ENCODE measurements around the gene EVC2. TPM values are rescaled to one million over a fixed set of nuclear protein-coding genes. Genes with fewer than 3 reads are reported as not detected.
"Not testable (repeated sequence)": the region's sequence is repeated elsewhere in the genome, so short reads cannot be mapped to it uniquely, and the experiment has no call there.

The EVC2 gene
- total RNA-seq, 1 donor from 2014 or later, result 9.7 TPM

GRCh38 chr4:5619913-5620625 lies 88.3 kb downstream of the EVC2 start:
- peak; percentile 5 for DNase-seq

GRCh38 chr4:5618051-5618960 lies 90.1 kb downstream of the EVC2 start:
- no peak for DNase-seq

- no peak for DNase-seq
These were observed 91.9 kb downstream of the EVC2 start for GRCh38 chr4:5616331-5616950.

DNA sequence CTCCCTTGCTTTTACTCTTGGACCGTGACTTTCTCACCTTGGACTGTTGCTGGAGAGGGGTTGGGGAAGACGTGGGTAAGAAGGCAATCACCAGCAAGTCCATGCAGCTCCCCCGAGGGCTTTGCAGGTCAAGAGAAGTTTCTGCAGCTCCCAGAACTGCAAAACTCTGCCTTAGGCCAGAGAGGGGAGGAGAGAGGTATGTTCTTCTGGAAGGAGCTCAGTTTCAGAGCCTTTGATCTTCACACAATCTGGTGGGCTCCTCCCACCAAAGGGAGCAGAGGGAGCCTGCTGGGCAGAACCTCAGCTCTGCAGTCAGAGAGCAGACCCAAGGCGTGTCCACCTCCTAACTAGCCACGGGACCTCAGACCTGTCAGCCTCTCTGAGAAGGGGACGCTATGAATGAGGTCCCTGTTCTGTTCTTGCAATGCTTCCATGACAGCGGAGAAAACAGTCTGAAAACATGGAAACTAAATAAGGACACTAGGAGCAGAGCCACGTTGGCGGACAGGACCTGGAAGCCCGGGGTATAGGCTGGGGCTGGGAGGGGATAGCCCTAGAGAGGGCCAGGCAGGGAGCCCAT lies 92.8 kb downstream of the EVC2 start:
- peak; percentile 13 for DNase-seq

GRCh38 chr4:5611750-5612149 lies 96.6 kb downstream of the EVC2 start:
- DNase-seq, result peak; percentile 18

GRCh38 chr4:5609306-5610007 lies 98.9 kb downstream of the EVC2 start:
- DNase-seq, result no peak

GRCh38 chr4:5593828-5594227 lies 114.5 kb downstream of the EVC2 start:
- not testable (repeated sequence) for DNase-seq

- no peak for DNase-seq
These were observed 116.1 kb downstream of the EVC2 start for GRCh38 chr4:5592272-5592671.

- DNase-seq, result no peak
These were observed 118.9 kb downstream of the EVC2 start for GRCh38 chr4:5589495-5589894.

DNA sequence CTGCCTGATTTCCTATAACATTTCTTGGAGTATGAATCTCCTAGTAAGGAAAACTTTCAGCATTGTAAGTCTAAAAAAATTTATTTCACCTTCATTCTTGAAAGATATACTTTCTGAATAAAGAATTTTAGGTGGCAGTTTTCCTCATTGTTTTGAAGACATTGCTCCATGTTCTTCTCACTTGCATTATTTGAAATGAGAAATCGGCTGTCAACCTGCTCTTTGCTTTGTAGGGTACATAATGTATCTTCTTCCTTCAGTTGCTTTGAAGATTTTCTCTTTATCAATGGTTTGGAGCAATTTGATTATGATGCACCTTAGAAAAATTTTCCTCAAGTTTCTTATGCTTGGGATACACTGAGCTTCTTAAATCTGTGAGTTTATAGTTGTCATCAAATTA lies 120.3 kb downstream of the EVC2 start:
- no peak for DNase-seq

DNA sequence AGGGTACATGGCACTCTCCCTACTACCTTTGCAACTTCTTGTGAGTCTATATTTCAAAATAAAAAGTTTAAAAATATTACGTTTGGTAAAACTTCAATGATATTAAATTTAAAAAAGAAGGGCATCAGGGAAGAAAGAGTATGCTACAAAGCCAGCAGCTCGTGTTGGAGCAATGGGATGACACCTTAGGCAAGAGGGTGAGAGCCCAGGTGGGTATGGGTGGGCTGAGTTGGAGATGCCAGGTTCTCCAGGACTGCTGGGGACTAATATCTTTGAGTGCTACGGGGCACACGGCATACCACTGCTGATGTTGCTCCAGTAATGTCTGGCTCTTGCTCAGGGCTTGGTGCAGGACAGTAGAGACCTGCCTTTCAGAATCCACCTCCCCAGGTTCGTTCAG lies 132.4 kb downstream of the EVC2 start:
- no peak for DNase-seq

GRCh38 chr4:5574386-5574785 lies 134.0 kb downstream of the EVC2 start:
- no peak for DNase-seq

DNA sequence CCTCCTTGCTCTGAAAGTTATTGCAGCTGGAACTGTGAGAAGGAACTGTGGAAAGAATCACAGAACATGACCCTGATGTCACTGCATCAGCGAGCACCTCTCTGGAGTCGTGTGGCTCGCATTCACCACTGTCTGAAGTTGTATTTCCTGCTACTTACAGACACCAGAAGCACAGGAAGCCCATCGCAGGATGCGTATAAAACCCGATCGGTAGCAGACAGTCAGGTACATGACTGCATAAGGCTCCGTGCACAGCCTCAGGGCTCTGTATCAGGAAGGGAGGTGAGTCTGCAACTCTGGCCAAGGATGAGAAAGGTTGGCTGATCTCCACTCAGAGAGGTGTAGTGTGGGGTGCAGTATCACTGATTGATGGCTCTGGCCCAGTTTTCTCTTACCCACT lies 134.4 kb downstream of the EVC2 start:
- DNase-seq, result no peak

DNA sequence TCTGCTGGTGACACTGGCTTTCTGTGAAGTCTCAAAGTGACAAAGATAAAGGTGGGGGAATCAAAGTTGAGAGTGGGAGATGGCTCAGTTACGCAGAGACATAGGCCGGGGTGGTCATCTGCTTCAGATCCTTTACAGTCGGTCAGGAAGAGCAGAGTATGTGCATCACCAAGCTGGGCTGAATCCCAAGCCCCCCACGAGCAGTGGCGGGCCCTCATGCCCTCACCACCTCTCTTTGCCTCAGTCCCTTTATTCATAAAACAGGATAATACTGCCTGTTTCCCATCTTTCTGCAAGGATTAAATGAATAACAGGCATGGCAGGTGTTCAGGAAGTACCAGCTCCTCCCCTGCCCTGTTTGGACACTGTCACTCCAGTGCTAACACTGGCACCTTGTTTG lies 135.6 kb downstream of the EVC2 start:
- DNase-seq, result no peak

DNA sequence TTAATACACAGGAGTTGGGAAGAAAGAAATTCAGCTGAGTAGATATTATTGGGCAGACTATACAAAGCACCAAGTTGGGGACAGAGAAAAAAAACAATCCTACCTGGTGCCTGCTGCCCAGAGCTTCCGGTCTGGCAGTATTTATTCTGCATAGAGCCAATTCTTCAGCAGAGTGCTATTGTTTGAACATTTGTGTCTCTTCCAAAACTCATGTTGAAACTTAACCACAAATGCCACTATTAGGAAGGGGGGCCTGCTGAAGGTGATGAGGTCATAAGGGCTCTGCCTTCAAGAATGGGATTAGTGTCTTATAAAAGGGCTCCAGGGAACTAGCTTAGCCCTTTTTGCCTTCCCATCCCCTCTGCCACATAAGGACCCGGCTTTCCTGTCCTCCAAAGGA lies 136.2 kb downstream of the EVC2 start:
- no peak for DNase-seq

GRCh38 chr4:5571646-5572045 lies 136.7 kb downstream of the EVC2 start:
- DNase-seq, result no peak

DNA sequence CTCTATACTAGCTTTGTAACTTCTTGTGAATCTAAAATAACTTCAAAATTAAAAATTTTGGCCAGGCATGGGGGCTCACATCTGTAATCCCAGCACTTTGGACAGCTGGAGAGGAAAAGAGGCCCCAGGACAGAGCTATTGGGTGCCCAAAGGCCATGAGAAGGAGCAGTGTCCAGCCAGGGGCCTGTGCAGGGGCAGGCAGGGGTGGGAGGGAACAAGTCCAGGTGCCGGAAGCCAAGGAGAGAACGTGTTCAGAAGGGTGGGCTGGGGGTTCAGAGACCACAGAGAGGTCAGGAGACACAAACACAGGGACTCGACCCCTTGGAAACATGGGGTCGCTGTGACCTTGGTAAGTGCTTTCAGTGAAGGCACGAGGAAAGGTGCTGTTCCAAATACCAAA lies 138.9 kb downstream of the EVC2 start:
- no peak for DNase-seq

DNA sequence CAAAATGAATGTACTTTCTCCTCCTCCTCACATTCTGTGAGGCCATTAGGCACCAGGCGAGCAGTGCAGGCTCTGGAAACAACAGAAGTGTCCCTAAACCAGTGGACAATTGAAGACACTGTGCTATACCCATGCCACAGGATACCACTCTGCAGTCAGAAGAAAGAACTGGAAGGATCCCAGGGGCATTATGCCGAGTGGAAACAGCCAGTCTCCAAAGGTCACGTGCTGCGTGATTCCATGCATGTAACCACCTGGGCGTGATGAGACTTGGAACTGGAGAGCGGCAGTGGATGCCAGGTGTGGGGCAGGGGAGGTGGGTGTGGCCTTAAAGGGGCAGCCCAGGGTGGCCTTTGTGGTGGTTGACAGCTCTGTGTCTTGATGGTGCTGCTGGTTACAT lies 139.4 kb downstream of the EVC2 start:
- no peak for DNase-seq

- no peak for DNase-seq
These were observed 140.0 kb downstream of the EVC2 start for GRCh38 chr4:5568336-5568735.

- DNase-seq, result no peak
These were observed 141.4 kb downstream of the EVC2 start for GRCh38 chr4:5566991-5567390.

GRCh38 chr4:5566526-5566925 lies 141.8 kb downstream of the EVC2 start:
- DNase-seq, result no peak

- DNase-seq, result no peak
These were observed 144.5 kb downstream of the EVC2 start for GRCh38 chr4:5563856-5564255.
